Psoas muscle (tissue), 8 donors: ENCODE results near the gene YY2. TPM values are rescaled to one million over a fixed set of nuclear protein-coding genes. Genes with fewer than 3 reads are reported as not detected.

Experiments used
- ATAC-seq, 4 donors: fragments of 200-7000 bp; cut with Tn5 transposase; one replicate each; pipeline ENCODE4 v1.9.1; 2020; ENCODE audit warnings: moderate library complexity in 3 of 4, mild to moderate bottlenecking in 2 of 4
- DNase-seq, 2 donors: peaks; one replicate each; pipeline ENCODE4 v3.0.0-alpha.2; 2020
- H3K27ac ChIP-seq: fragments of 200-600 bp; one replicate; pipeline ENCODE4 v1.8.0; 2022
- H3K27me3 ChIP-seq, 3 donors: fragments of 200-600 bp in 1 of 3; one replicate each; pipeline versions ENCODE4 v1.6.1 to v1.8.0; 2013 to 2022; ENCODE audit warnings: low read length in 2 of 3, mild to moderate bottlenecking in 2 of 3, moderate library complexity in 1 of 3; ENCODE audit not compliant: insufficient read depth in 3 of 3
- H3K36me3 ChIP-seq, 2 donors: fragments of 200-600 bp in 1 of 2; one replicate each; pipeline versions ENCODE4 v1.6.1 to v1.8.0; 2013 to 2022; ENCODE audit warnings: low read depth in 1 of 2, mild to moderate bottlenecking in 1 of 2, moderate library complexity in 1 of 2; ENCODE audit not compliant: insufficient read depth in 1 of 2
- H3K4me1 ChIP-seq: fragments of 200-600 bp; one replicate; pipeline ENCODE4 v1.8.0; 2022
- H3K4me3 ChIP-seq: fragments of 200-600 bp; one replicate; pipeline ENCODE4 v1.8.0; 2022; ENCODE audit warnings: mild to moderate bottlenecking
- H3K9me3 ChIP-seq: fragments of 200-600 bp; one replicate; pipeline ENCODE4 v1.8.0; 2022
- CTCF ChIP-seq: fragments of 200-600 bp; IDR thresholded peaks from one replicate; pipeline ENCODE4 v1.8.0; 2022; ENCODE audit warnings: antibody characterized with exemption
- WGBS, 3 donors: extraction: QIAGEN DNeasy Blood & Tissue Kit; methylation state at CpG; one replicate each; pipeline versions ENCODE4 v1.1.6 to v1.1.7; 2013; 5-methylcytosine and 5-hydroxymethylcytosine counted together
- intact Hi-C, 2 donors: fragments of 100-400 bp; cut with DNase I; formaldehyde crosslinking; loops; one replicate each; pipeline versions ENCODE4 v1.11.0 to v1.14.2; 2022
- polyA plus RNA-seq, 3 donors: library from polyadenylated mRNA; stranded (reverse); fragments of 200-250 nt; gene quantifications; one replicate each; pipeline ENCODE4 v1.2.3, GENCODE V29; 2013
- total RNA-seq, 4 donors: library from RNA; stranded (reverse); fragmentation: NEBNext Ultra II Directional in 2 of 4; extraction: Animal tissue kit (Norgen Biotek cat#: 25700) in 2 of 4; gene quantifications; one replicate each; pipeline versions ENCODE4 v1.2.1 to v1.2.4, GENCODE V29; 2021 to 2023
- donor health status: healthy with polysubstance abuse.
- donor health status: DM: no; HTN: no; CAD: no; lungs with moderate emphysema.
- donor health status: Bipolar disorder and iron deficiency.
- donor health status: healthy.
- donor health status: DM: yes; HTN: yes; CAD: no.
- donor health status: DM: no; HTN: no; CAD: no.
- donor health status: DM: no; HTN: no; CAD: no.
- donor health status: DM: yes; HTN: yes; CAD: no.

Gene YY2
- total and polyA plus RNA-seq, 7 donors = 0.48 to 1.9 (median 1.1) TPM

GRCh38 chrX:21843179-21843578 is 12.6 kb upstream of the YY2 start:
- intact Hi-C loops = loop anchor here (5.0 to 10.0 kb wide), 2 partner anchors 86 to 102 kb away; partner anchors contain the start of genes SMPX (in 1 of the 2) and SMS (in 1 of the 2)
- Histone ChIP-seq H3K27me3 (no peaks in the 10 kb centered on the region), H3K4me1 (no peaks in the 10 kb centered on the region), H3K4me3 (no peak overlapping the region), H3K27ac (no peak overlapping the region), H3K36me3 (peaks cover 0 to 40% of the 10 kb centered on the region in 2 donors), H3K9me3 (no peaks in the 10 kb centered on the region)
- WGBS, 3 donors = 61 to 84% (median 74%) methylated on average over 5 of the region's 5 CpGs
- ATAC-seq (no peak), DNase-seq (no peak)
- TF ChIP-seq CTCF = no peak

GRCh38 chrX:21845096-21845495 is 10.7 kb upstream of the YY2 start:
- H3K36me3 ChIP-seq = peaks cover 0 to 40% of the 10 kb centered on the region in 2 donors
- ATAC-seq = no peak

GRCh38 chrX:21847342-21847741 is 8.4 kb upstream of the YY2 start:
- TF ChIP-seq CTCF = no peak
- Histone ChIP-seq H3K4me3 (no peak overlapping the region), H3K27ac (peak overlapping the region; percentile 17), H3K36me3 (peaks cover 0 to 49% of the 10 kb centered on the region in 2 donors), H3K4me1 (no peaks in the 10 kb centered on the region), H3K27me3 (no peaks in the 10 kb centered on the region), H3K9me3 (no peaks in the 10 kb centered on the region)
- intact Hi-C loops = loop anchor here in 1 of 2 donors (10.0 kb wide), 1 partner anchor 97 kb away; the partner anchor contains the start of gene SMS
- 21 to 61% (median 29%) methylated on average over 1 of the region's 1 CpG for WGBS, 3 donors
- DNase-seq (no peak), ATAC-seq (peak; percentile 52 to 77 (median 66))

More at GRCh38 chrX:21845096-21845495, 10.7 kb upstream of the YY2 start:
- DNase-seq = no peak
- WGBS, 3 donors = 84 to 92% (median 88%) methylated on average over 6 of the region's 6 CpGs
- H3K4me1 ChIP-seq = no peaks in the 10 kb centered on the region
- no peak overlapping the region for H3K4me3 ChIP-seq
- TF ChIP-seq CTCF = no peak
- intact Hi-C loops = loop anchor here in 1 of 2 donors (10.0 kb wide), 1 partner anchor 100 kb away; the partner anchor contains the start of gene SMS
- no peaks in the 10 kb centered on the region for H3K27me3 ChIP-seq
- no peaks in the 10 kb centered on the region for H3K9me3 ChIP-seq
- no peak overlapping the region for H3K27ac ChIP-seq

GRCh38 chrX:21853578-21853977 is 2.2 kb upstream of the YY2 start:
- no peak for ATAC-seq
- H3K4me1 ChIP-seq = no peaks in the 10 kb centered on the region
- no peaks in the 10 kb centered on the region for H3K9me3 ChIP-seq
- no peaks in the 10 kb centered on the region for H3K27me3 ChIP-seq
- H3K36me3 ChIP-seq = peaks cover 0 to 54% of the 10 kb centered on the region in 2 donors
- no peak for DNase-seq
- no peak for TF ChIP-seq CTCF
- no peak overlapping the region for H3K27ac ChIP-seq
- no peak overlapping the region for H3K4me3 ChIP-seq
- intact Hi-C loops = no loop called here

GRCh38 chrX:21856504-21856903 is 717 bp downstream of the YY2 start:
- TF ChIP-seq CTCF = no peak
- H3K27me3 ChIP-seq = no peaks in the 10 kb centered on the region
- no peaks in the 10 kb centered on the region for H3K4me1 ChIP-seq
- no peak overlapping the region for H3K27ac ChIP-seq
- no peaks in the 10 kb centered on the region for H3K9me3 ChIP-seq
- H3K36me3 ChIP-seq = peaks cover 0 to 53% of the 10 kb centered on the region in 2 donors
- intact Hi-C loops = no loop called here
- ATAC-seq (no peak), DNase-seq (no peak)
- H3K4me3 ChIP-seq = no peak overlapping the region
- 93 to 98% (median 98%) methylated on average over 21 of the region's 21 CpGs for WGBS, 3 donors
